Fibroblast of lung (primary cell): Measurements from ENCODE around the gene ZNF407. TPM values are rescaled to one million over a fixed set of nuclear protein-coding genes. Genes with fewer than 3 reads are reported as not detected.

ENCODE experiments used
- DNase-seq, 2 donors: peaks; one replicate each; pipeline versions ENCODE4 v3.0.0 to v3.0.0-alpha.2; 2010; ENCODE audit warnings: low read depth in 2 of 2
- H2AFZ ChIP-seq: 2 replicates; pipeline ENCODE4 v1.5.1; 2012; ENCODE audit warnings: low read length, control low read depth, inconsistent platforms
- H3K27ac ChIP-seq: 2 replicates; pipeline ENCODE4 v1.5.1; 2011; ENCODE audit warnings: low read length, control low read depth; ENCODE audit not compliant: insufficient read depth
- H3K27me3 ChIP-seq: 2 replicates; pipeline ENCODE4 v1.5.1; 2011; ENCODE audit warnings: mild to moderate bottlenecking, low read length; ENCODE audit not compliant: control insufficient read depth, insufficient read depth
- H3K36me3 ChIP-seq: 2 replicates; pipeline ENCODE4 v1.5.1; 2011; ENCODE audit warnings: low read length; ENCODE audit not compliant: control insufficient read depth, insufficient read depth
- H3K4me1 ChIP-seq: 2 replicates; pipeline ENCODE4 v1.5.1; 2011; ENCODE audit warnings: low read length; ENCODE audit not compliant: control insufficient read depth, insufficient read depth; ENCODE audit errors: extremely low read depth
- H3K4me2 ChIP-seq: 2 replicates; pipeline ENCODE4 v1.5.1; 2011; ENCODE audit warnings: low read length, control low read depth; ENCODE audit not compliant: insufficient read depth; ENCODE audit errors: extremely low read depth
- H3K4me3 ChIP-seq, 4 experiments: fragments of 200-600 bp in 1 of 4; sonication (generic) in 1 of 4; replicated peaks in 1 of 4; 2 replicates each; pipeline ENCODE4 v1.5.1; 2011 to 2016; ENCODE audit warnings: low read length in 4 of 4, low read depth in 3 of 4, mild to moderate bottlenecking in 3 of 4, control low read depth in 2 of 4, inconsistent platforms in 1 of 4, mixed read lengths in 1 of 4; ENCODE audit not compliant: insufficient read depth in 1 of 4; ENCODE audit errors: control extremely low read depth in 1 of 4
- H3K79me2 ChIP-seq: 2 replicates; pipeline ENCODE4 v1.5.1; 2012; ENCODE audit warnings: mild to moderate bottlenecking, low read length, inconsistent platforms; ENCODE audit not compliant: control insufficient read depth, insufficient read depth
- H3K9ac ChIP-seq: 2 replicates; pipeline ENCODE4 v1.5.1; 2011; ENCODE audit warnings: mild to moderate bottlenecking, low read length, control low read depth; ENCODE audit not compliant: insufficient read depth
- H3K9me3 ChIP-seq: 2 replicates; pipeline ENCODE4 v1.5.1; 2012; ENCODE audit warnings: low read depth, low read length; ENCODE audit not compliant: control insufficient read depth, insufficient read depth
- H4K20me1 ChIP-seq: 2 replicates; pipeline ENCODE4 v1.5.1; 2011; ENCODE audit warnings: low read length; ENCODE audit not compliant: control insufficient read depth, insufficient read depth; ENCODE audit errors: extremely low read depth
- CTCF ChIP-seq, 2 donors: IDR thresholded peaks in 1 of 2; conservative IDR thresholded peaks in 1 of 2; 1 replicate in 1 of 2; 2 replicates in 1 of 2; pipeline ENCODE4 v1.5.1; 2011 to 2012; ENCODE audit warnings: low read length in 2 of 2, control low read depth in 1 of 2, inconsistent platforms in 1 of 2, low read depth in 1 of 2, mild to moderate bottlenecking in 1 of 2
- EZH2 ChIP-seq: IDR thresholded peaks from 2 replicates; pipeline ENCODE4 v1.5.1; 2012; ENCODE audit warnings: low read length, control low read depth, mild to moderate bottlenecking; ENCODE audit errors: missing control alignments
- polyA plus RNA-seq, 2 donors: library from polyadenylated mRNA; depleted of rRNA in 1 of 2; stranded (reverse) in 1 of 2; unstranded in 1 of 2; fragments of >200 nt; gene quantifications; 2 replicates each; pipeline ENCODE4 v1.2.1, GENCODE V29; 2011 to 2012; ENCODE audit warnings: missing spikeins in 1 of 2
- total RNA-seq: library from RNA; depleted of rRNA; stranded (reverse); fragments of >200 nt; gene quantifications from 2 replicates; pipeline ENCODE4 v1.2.1, GENCODE V29; 2014

The ZNF407 gene
- total and polyA plus RNA-seq, 2 donors (not counting 1 experiment from before 2014, with no cell fraction given), result 5.1 to 12.6 TPM

DNA sequence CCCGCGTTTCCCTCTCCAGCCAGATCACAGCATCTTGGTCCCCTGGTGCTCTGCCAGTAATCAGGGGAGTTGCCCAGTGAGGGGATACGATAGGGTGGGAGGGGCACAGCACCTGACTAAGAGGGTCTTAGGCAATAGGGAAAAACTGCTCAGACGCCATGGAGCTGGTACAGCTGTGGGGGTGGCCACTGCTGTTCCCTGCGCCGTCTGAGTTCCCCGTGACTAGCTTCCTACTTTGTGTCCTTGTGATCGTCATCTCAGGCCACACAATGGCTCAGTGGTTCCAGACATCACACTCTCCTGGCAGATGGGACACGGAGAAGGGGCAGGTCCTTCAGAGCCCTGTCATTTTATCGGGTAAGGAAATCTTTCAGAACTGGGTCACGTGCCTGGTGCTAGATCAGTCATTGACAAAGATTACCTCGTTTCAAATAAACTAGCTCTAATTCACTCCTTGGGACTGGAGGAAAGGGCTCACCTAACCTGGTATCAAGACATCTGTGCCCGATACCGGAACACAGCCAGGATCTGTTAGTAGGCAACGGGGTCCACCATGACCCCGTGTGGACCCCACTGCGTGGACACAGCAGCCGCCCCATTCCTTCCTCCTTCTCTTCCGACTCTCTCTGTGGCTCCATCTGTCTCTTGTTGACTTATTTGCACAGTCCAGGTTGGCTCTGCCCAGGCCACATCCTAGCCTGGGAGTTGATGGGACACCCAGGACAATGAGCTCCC, 509.7 kb downstream of the ZNF407 start:
- Histone ChIP-seq H3K27me3 (no peaks in the 10 kb centered on the region), H4K20me1 (no peaks in the 10 kb centered on the region), H3K4me3 (no peak overlapping the region), H3K9ac (no peak overlapping the region), H2AFZ (no peak overlapping the region), H3K4me1 (no peaks in the 10 kb centered on the region), H3K4me2 (no peak overlapping the region), H3K9me3 (no peaks in the 10 kb centered on the region), H3K79me2 (no peaks in the 10 kb centered on the region), H3K27ac (no peak overlapping the region), H3K36me3 (no peaks in the 10 kb centered on the region)
- no peak for TF ChIP-seq CTCF (conservative IDR thresholded peaks at IDR 0.05 in 1 of 2, IDR thresholded peaks at IDR 0.05 in 1 of 2; ENCODE audit: low read depth in 1 of 2, low read length in 2 of 2)
- no peak for TF ChIP-seq EZH2
- DNase-seq, result no peak

DNA sequence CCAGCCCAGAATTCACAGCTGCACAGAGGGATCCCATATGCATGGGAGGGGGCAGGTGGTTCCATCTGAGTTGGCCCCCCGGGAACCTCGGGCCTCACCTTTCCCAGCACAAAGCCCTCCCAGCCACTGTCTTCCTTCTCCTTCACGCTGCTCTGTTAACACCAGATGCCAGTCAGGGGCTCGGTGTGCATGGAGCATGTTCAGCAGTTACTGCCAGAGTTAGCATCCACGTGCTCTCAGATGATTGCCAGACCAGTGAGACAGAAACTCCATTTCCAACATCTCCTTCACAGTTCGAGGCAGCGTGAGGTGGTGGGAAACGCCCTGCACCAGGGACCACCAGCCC, 510.2 kb downstream of the ZNF407 start:
- no peaks in the 10 kb centered on the region for H3K4me1 ChIP-seq
- no peaks in the 10 kb centered on the region for H3K79me2 ChIP-seq
- no peaks in the 10 kb centered on the region for H4K20me1 ChIP-seq
- H2AFZ ChIP-seq, result no peak overlapping the region
- H3K4me3 ChIP-seq, result no peak overlapping the region
- no peak for DNase-seq
- no peak overlapping the region for H3K27ac ChIP-seq
- no peaks in the 10 kb centered on the region for H3K9me3 ChIP-seq
- TF ChIP-seq CTCF (conservative IDR thresholded peaks at IDR 0.05 in 1 of 2, IDR thresholded peaks at IDR 0.05 in 1 of 2; ENCODE audit: low read depth in 1 of 2, low read length in 2 of 2) (no peak), EZH2 (no peak)
- no peaks in the 10 kb centered on the region for H3K27me3 ChIP-seq
- H3K4me2 ChIP-seq, result no peak overlapping the region
- no peak overlapping the region for H3K9ac ChIP-seq
- H3K36me3 ChIP-seq, result no peaks in the 10 kb centered on the region

GRCh38 chr18:75108579-75109318, 511.1 kb downstream of the ZNF407 start:
- H3K9ac ChIP-seq, result no peak overlapping the region
- no peaks in the 10 kb centered on the region for H4K20me1 ChIP-seq
- DNase-seq, result no peak
- no peak overlapping the region for H3K4me2 ChIP-seq
- no peaks in the 10 kb centered on the region for H3K36me3 ChIP-seq
- H3K79me2 ChIP-seq, result no peaks in the 10 kb centered on the region
- no peak for TF ChIP-seq EZH2
- TF ChIP-seq CTCF (conservative IDR thresholded peaks at IDR 0.05 in 1 of 2, IDR thresholded peaks at IDR 0.05 in 1 of 2; ENCODE audit: low read depth in 1 of 2, low read length in 2 of 2), result no peak
- H3K27ac ChIP-seq, result no peak overlapping the region
- no peak overlapping the region for H3K4me3 ChIP-seq
- no peaks in the 10 kb centered on the region for H3K9me3 ChIP-seq
- H3K4me1 ChIP-seq, result no peaks in the 10 kb centered on the region
- no peaks in the 10 kb centered on the region for H3K27me3 ChIP-seq
- no peak overlapping the region for H2AFZ ChIP-seq
